GM18909 (cell line): Measurements from ENCODE around the gene COX17.

Experiments used
- ATAC-seq: cut with Tn5 transposase; IDR thresholded peaks from one replicate; pipeline ENCODE4 v1.9.1; 2021; ENCODE audit warnings: mild to moderate bottlenecking; ENCODE audit not compliant: unreplicated experiment, poor library complexity

COX17 gene

GRCh38 chr3:119626196-119626595, 51.0 kb downstream of the COX17 start:
- no peak for ATAC-seq

DNA sequence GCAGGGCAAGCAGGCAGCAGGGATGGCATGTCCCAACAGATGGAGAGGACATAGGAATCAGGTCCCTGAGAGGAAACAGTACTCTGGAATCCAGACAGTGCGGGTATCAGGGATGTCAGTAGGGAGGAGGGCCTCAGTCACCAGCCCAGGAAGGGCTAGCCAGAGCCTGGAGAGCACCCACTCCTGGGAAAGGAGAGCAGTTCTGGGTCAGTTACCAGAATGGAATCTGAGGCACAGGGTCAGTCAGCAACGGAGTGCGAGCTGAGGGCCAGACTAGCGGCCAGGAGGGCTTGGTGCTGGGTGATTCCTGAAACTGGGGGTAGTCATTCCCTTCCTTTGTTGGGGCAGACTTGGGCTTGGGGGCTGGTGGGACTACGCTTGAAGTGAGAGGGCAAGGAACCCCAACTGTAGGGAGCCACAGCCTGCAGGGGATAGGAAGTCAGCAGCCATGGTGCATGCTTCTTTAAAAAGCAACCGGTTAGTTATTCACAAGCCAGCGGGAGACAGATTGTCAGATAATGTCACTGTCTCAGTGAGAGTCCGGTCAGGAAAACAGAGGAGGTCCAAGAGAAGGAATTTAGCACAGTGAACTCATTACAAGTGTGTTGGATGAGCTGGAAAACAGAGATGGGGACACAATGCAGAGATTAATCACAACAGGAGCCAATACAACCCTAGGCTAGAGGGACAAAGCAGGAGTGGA, 51.6 kb downstream of the COX17 start:
- ATAC-seq = no peak

- no peak for ATAC-seq
Measured at GRCh38 chr3:119624002-119624720, 53.0 kb downstream of the COX17 start.

GRCh38 chr3:119620899-119621298, 56.3 kb downstream of the COX17 start:
- ATAC-seq = no peak
